BJ (cell line): Measurements from ENCODE around the gene LRRN2. TPM values are rescaled to one million over a fixed set of nuclear protein-coding genes. Genes with fewer than 3 reads are reported as not detected.

Experiments
- CTCF ChIA-PET: fragments of 350-600 bp; formaldehyde crosslinking; extraction: SDS; loops from one replicate; lab custom pipeline; 2021; ENCODE audit warnings: antibody characterized with exemption, inconsistent platforms; lab: Yijun Ruan, JAX
- POLR2A ChIA-PET: fragments of 300-600 bp; sonication (Branson Sonifier 250); formaldehyde crosslinking; extraction: SDS; loops from one replicate; lab custom pipeline; 2021; ENCODE audit warnings: antibody characterized with exemption; lab: Charles Lee
- DNase-seq: peaks from one replicate; pipeline ENCODE4 v3.0.0-alpha.2; 2011; ENCODE audit warnings: low read depth
- H3K27me3 ChIP-seq: 2 replicates; pipeline ENCODE4 v1.6.0; 2011; ENCODE audit warnings: low read length; ENCODE audit not compliant: control insufficient read depth, insufficient read depth
- H3K36me3 ChIP-seq: 2 replicates; pipeline ENCODE4 v1.5.1; 2011; ENCODE audit warnings: low read length; ENCODE audit not compliant: control insufficient read depth, insufficient read depth
- H3K4me3 ChIP-seq: 2 replicates; pipeline ENCODE4 v1.5.1; 2011; ENCODE audit warnings: low read depth, mild to moderate bottlenecking, control low read depth, low read length
- polyA minus RNA-seq: library from RNA; depleted of rRNA, polyadenylated mRNA; stranded (reverse); fragments of >200 nt; gene quantifications from 2 replicates; pipeline ENCODE4 v1.2.3, GENCODE V29; 2011; rRNA and poly(A)+ RNA removed
- polyA plus RNA-seq: library from polyadenylated mRNA; depleted of rRNA; stranded (reverse); fragments of >200 nt; gene quantifications from 2 replicates; pipeline ENCODE4 v1.2.3, GENCODE V29; 2011; rRNA removed
- TF ChIP-seq, protein P1 (sequence below): IDR thresholded peaks from 2 replicates; pipeline ENCODE4 v1.5.1; 2011; ENCODE audit warnings: low read depth, mild to moderate bottlenecking, control low read depth, inconsistent platforms, low read length, moderate library complexity; ENCODE audit not compliant: insufficient read depth

Gene LRRN2
- polyA plus RNA-seq (not detected in 2 replicates), polyA minus RNA-seq (not detected in 2 replicates)

DNA sequence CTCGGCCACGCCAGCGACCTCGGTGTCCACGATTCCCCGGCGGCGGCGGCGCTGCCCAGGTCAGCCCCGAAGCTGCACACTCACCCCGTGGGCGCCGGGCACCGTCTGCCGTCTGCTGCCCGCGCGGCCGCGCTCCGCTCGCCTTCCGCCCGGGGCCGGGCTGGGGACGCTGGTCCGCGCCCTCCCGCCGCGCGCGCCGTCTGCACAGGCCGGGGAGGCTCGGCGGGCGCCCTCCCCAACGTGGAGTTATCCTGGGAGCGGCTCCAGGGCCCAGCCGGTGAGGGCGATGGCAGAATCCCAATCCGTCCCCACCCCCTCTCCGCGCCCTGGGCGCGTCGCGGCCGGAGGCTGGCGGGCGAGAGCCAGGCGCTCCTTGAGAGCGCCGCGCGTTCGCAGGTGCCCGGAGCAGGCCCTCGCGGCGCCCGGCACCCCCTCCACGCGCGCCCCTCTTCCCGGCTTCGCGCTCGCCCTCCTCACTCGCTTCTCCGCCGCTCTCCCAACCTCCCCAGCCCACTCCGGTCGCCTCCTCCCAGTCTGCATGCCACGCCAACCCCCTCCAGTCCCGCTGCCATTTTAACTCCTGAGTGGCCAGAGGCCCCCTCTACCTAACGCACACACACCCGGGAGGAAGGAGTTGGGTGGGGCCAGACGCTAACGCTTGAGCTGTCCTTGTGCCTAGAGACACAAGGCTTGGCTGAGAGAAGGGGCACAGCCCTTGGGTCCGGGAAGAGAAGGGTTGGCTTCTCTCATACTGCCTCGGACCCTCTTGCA is at the start of gene LRRN2:
Gene LRRN2, minus strand, starts transcription at position 503 of the 771 bp plus-strand sequence. CDS start 65,746 bp downstream, outside the sequence.
- H3K36me3 ChIP-seq, result no peaks in the 10 kb centered on the region
- CTCF ChIA-PET, result interaction anchor here (1.4 to 3.1 kb wide), 2 partner anchors 121 to 122 kb away, joined by 6 to 15 read pairs; no protein-coding TSS in a partner anchor
- POLR2A ChIA-PET, result no interaction called here
- peaks cover 33% of the 10 kb centered on the region for H3K27me3 ChIP-seq
- DNase-seq, result no peak
- no peak within 1 kb of the TSS for H3K4me3 ChIP-seq
- TF ChIP-seq, protein P1, sequence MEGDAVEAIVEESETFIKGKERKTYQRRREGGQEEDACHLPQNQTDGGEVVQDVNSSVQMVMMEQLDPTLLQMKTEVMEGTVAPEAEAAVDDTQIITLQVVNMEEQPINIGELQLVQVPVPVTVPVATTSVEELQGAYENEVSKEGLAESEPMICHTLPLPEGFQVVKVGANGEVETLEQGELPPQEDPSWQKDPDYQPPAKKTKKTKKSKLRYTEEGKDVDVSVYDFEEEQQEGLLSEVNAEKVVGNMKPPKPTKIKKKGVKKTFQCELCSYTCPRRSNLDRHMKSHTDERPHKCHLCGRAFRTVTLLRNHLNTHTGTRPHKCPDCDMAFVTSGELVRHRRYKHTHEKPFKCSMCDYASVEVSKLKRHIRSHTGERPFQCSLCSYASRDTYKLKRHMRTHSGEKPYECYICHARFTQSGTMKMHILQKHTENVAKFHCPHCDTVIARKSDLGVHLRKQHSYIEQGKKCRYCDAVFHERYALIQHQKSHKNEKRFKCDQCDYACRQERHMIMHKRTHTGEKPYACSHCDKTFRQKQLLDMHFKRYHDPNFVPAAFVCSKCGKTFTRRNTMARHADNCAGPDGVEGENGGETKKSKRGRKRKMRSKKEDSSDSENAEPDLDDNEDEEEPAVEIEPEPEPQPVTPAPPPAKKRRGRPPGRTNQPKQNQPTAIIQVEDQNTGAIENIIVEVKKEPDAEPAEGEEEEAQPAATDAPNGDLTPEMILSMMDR, result no peak

DNA sequence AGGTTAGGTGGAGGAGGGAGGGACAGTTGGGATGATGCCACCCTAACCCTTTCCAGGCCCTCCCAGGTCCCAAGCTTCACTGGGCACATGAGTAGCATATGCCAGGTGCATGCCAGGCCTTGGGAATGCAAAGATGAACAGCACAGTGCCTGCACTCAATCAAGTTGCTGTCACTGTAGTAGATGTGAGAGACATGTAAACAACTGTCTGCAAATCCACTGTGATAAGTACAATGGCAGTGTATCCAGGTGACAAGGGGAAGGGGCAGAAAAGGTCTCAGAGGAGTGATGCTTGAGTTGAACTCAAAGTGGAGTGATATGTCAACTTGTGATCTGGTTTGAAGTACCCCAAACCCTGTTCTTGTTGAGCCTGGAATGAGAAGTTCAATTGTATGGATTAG is 49.5 kb upstream of the LRRN2 start:
- H3K4me3 ChIP-seq, result no peak overlapping the region
- H3K36me3 ChIP-seq, result no peaks in the 10 kb centered on the region
- ChIA-PET CTCF (interaction anchor here (0.8 to 1.1 kb wide), 2 partner anchors 72 to 169 kb away, joined by 3 read pairs; no protein-coding TSS in a partner anchor), POLR2A (no interaction called here)
- no peak for DNase-seq
- TF ChIP-seq, protein P1, result no peak
- peaks cover 26% of the 10 kb centered on the region for H3K27me3 ChIP-seq

DNA sequence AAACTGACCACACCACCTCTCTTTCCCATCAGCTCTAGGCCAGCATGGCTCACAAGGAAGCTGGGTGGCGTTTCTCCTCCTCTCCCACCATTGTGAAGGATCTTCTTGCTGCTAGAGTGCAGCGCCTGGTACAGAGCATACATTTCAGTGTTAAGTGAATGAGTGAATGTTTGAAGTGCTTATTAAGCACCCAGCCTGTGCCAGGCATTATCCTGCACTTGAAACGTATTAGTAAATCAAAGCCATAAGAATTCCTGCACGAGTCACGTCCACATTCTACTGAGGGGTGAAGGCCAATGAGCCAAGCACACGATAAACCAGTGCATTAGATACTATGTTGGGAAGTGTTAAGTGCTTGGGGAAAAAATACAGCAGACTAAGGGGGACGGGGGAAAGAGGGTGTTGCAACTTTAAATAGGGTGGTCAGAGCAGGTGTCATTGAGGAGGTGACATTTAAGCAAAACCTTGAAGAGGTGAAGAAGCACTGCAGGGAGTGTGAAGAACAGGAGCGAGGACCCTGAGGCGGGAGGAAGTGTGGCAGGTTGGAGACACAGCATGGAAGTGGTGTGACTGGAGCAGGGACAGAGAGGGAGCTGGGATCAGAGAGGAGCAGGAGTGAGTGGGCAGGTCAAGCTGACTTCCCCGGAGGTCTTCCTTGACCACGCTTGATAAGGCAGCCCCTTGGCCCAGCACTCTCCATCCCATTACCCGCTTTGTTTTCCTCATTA is 48.5 kb upstream of the LRRN2 start:
- no peak for DNase-seq
- Histone ChIP-seq H3K36me3 (no peaks in the 10 kb centered on the region), H3K4me3 (no peak overlapping the region), H3K27me3 (peaks cover 29% of the 10 kb centered on the region)
- TF ChIP-seq, protein P1, result no peak
- ChIA-PET CTCF (interaction anchor here (0.8 to 1.1 kb wide), 2 partner anchors 73 to 168 kb away, joined by 3 read pairs; no protein-coding TSS in a partner anchor), POLR2A (no interaction called here)

DNA sequence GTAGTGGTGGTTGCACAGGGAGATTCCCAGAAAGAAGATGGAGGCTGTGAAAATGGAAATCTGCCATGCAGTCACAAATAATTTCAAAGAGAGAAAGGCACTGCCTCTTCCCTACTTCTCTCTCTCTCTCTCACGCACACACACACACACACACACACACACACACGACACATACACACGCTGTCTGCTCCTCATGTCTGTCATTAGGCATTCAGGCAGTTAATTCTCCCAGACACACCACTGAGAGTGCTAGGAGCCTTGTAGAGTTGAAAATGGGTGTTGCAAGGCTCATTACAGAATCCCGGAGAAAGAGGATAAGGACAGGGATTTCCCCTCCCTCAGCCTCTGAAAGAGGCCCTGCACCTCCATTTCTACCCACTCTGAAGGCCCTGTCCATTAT is 47.8 kb upstream of the LRRN2 start:
- ChIA-PET CTCF (interaction anchor here (1.1 to 2.8 kb wide), 3 partner anchors 14 to 168 kb away, joined by 4 to 14 read pairs (median 6); no protein-coding TSS in a partner anchor), POLR2A (no interaction called here)
- no peak for DNase-seq
- H3K4me3 ChIP-seq, result no peak overlapping the region
- peaks cover 29% of the 10 kb centered on the region for H3K27me3 ChIP-seq
- no peaks in the 10 kb centered on the region for H3K36me3 ChIP-seq
- TF ChIP-seq, protein P1, result no peak
